B cell (primary cell): ENCODE results near the gene TM6SF1. TPM values are rescaled to one million over a fixed set of nuclear protein-coding genes. Genes with fewer than 3 reads are reported as not detected.

ENCODE experiments used
- ATAC-seq: fragments of 200-7000 bp; cut with Tn5 transposase; one replicate; pipeline ENCODE4 v1.10.0; 2021; ENCODE audit warnings: low read depth, mild to moderate bottlenecking, moderate number of reproducible peaks, moderate library complexity
- CTCF ChIA-PET: fragments of 350-600 bp; sonication (Branson Sonifier 250); formaldehyde crosslinking; loops from one replicate; lab custom pipeline; 2021; ENCODE audit warnings: antibody characterized with exemption, inconsistent platforms; lab: Charles Lee
- POLR2A ChIA-PET: fragments of 350-600 bp; sonication (Branson Sonifier 250); formaldehyde crosslinking; loops from one replicate; lab custom pipeline; 2021; ENCODE audit warnings: antibody characterized with exemption; lab: Charles Lee
- DNase-seq: peaks from one replicate; pipeline ENCODE4 v3.0.0; 2013
- H2AFZ ChIP-seq: 2 replicates; pipeline ENCODE4 v1.6.1; 2012; ENCODE audit warnings: mild to moderate bottlenecking, low read depth, low read length; ENCODE audit not compliant: insufficient read depth, poor library complexity, severe bottlenecking
- H3K27ac ChIP-seq, 2 donors: 1 replicate in 1 of 2; 2 replicates in 1 of 2; pipeline ENCODE4 v1.5.1; 2012 to 2013; ENCODE audit warnings: low read length in 2 of 2, mild to moderate bottlenecking in 2 of 2, moderate library complexity in 1 of 2
- H3K27me3 ChIP-seq, 4 experiments: fragments of 200-600 bp in 1 of 4; sonication (generic) in 1 of 4; replicated peaks in 1 of 4; 1 replicate in 2 of 4; 2 replicates in 2 of 4; pipeline versions ENCODE4 v1.6.1 to v1.7.0; 2013 to 2016; ENCODE audit warnings: low read length in 3 of 4, mild to moderate bottlenecking in 2 of 4, mixed read lengths in 1 of 4, moderate library complexity in 1 of 4; ENCODE audit not compliant: insufficient read depth in 4 of 4, control insufficient read depth in 3 of 4; ENCODE audit errors: control extremely low read depth in 1 of 4
- H3K36me3 ChIP-seq, 2 experiments: replicated peaks in 1 of 2; 1 replicate in 1 of 2; 2 replicates in 1 of 2; pipeline versions ENCODE4 v1.6.1 to v1.7.1; 2013; ENCODE audit warnings: low read length in 1 of 2; ENCODE audit not compliant: insufficient read depth in 2 of 2, control insufficient read depth in 1 of 2; ENCODE audit errors: control extremely low read depth in 1 of 2, extremely low read depth in 1 of 2
- H3K4me1 ChIP-seq, 2 donors: fragments of 200-600 bp in 1 of 2; sonication (generic) in 1 of 2; 1 replicate in 1 of 2; 2 replicates in 1 of 2; pipeline versions ENCODE4 v1.5.1 to v1.6.1; 2013 to 2017; ENCODE audit warnings: low read length in 2 of 2; ENCODE audit not compliant: control insufficient read depth in 2 of 2, insufficient read depth in 2 of 2
- H3K4me2 ChIP-seq: replicated peaks from 2 replicates; pipeline ENCODE3; 2012; ENCODE audit warnings: mild to moderate bottlenecking, low read depth, low read length; ENCODE audit not compliant: poor library complexity, severe bottlenecking
- H3K4me3 ChIP-seq, 5 experiments: fragments of 200-600 bp in 1 of 5; sonication (generic) in 1 of 5; 1 replicate in 3 of 5; 2 replicates in 2 of 5; pipeline versions ENCODE4 v1.5.1 to v1.7.0; 2011 to 2016; ENCODE audit warnings: low read length in 4 of 5, mild to moderate bottlenecking in 4 of 5, low read depth in 2 of 5, control low read depth in 1 of 5, moderate library complexity in 1 of 5; ENCODE audit not compliant: insufficient read depth in 1 of 5; ENCODE audit errors: control extremely low read depth in 1 of 5, extremely low read depth in 1 of 5
- H3K79me2 ChIP-seq: fragments of 200-600 bp; sonication (generic); one replicate; pipeline ENCODE4 v1.6.0; 2016; ENCODE audit warnings: low read length; ENCODE audit not compliant: control insufficient read depth, insufficient read depth
- H3K9ac ChIP-seq: fragments of 200-600 bp; sonication (generic); 2 replicates; pipeline ENCODE4 v1.6.1; 2017; ENCODE audit warnings: mild to moderate bottlenecking, low read length, moderate library complexity
- H3K9me3 ChIP-seq, 3 donors: one replicate each; pipeline versions ENCODE4 v1.6.1 to v1.7.1; 2013; ENCODE audit warnings: low read length in 2 of 3; ENCODE audit not compliant: control insufficient read depth in 2 of 3, insufficient read depth in 1 of 3; ENCODE audit errors: control extremely low read depth in 1 of 3
- H4K20me1 ChIP-seq: 2 replicates; pipeline ENCODE4 v1.6.0; 2012; ENCODE audit warnings: mild to moderate bottlenecking, low read length; ENCODE audit not compliant: insufficient read depth, control insufficient read depth, poor library complexity, severe bottlenecking
- H3K27ac Mint-ChIP-seq: one replicate; pipeline ENCODE4 v1.8.0; 2021; ENCODE audit warnings: mixed read lengths
- H3K27me3 Mint-ChIP-seq: one replicate; pipeline ENCODE4 v1.8.0; 2021; ENCODE audit warnings: mixed read lengths
- H3K4me1 Mint-ChIP-seq: one replicate; pipeline ENCODE4 v1.8.0; 2021; ENCODE audit warnings: mixed read lengths
- H3K4me3 Mint-ChIP-seq: one replicate; pipeline ENCODE4 v1.8.0; 2021; ENCODE audit warnings: mixed read lengths
- H3K9me3 Mint-ChIP-seq: one replicate; pipeline ENCODE4 v1.8.0; 2022; ENCODE audit warnings: mixed read lengths; ENCODE audit not compliant: insufficient read depth
- EZH2 ChIP-seq: IDR thresholded peaks from 2 replicates; pipeline ENCODE4 v1.6.1; 2012; ENCODE audit warnings: borderline replicate concordance, low read depth, mild to moderate bottlenecking, moderate library complexity, low read length; ENCODE audit not compliant: insufficient read depth, poor library complexity, severe bottlenecking
- WGBS: methylation state at CpG from one replicate; pipeline ENCODE4 v1.1.5; 2013; ENCODE audit warnings: missing lambda C conversion rate; ENCODE audit not compliant: insufficient coverage; 5-methylcytosine and 5-hydroxymethylcytosine counted together
- intact Hi-C: fragments of 100-400 bp; cut with micrococcal nuclease; formaldehyde crosslinking; loops from one replicate; pipeline ENCODE4 v1.10.0; 2022
- polyA plus RNA-seq: library from polyadenylated mRNA; depleted of rRNA; stranded (reverse); fragments of >200 nt; gene quantifications from 2 replicates; pipeline ENCODE4 v1.2.3, GENCODE V29; 2012
- total RNA-seq, 2 donors: library from RNA; stranded (reverse); fragments of 120-200 nt in 1 of 2; gene quantifications; 1 replicate in 1 of 2; 2 replicates in 1 of 2; pipeline versions ENCODE4 v1.2.3 to v1.2.4, GENCODE V29; 2013 to 2022
- TF ChIP-seq, protein P1 (sequence below): fragments of 200-600 bp; IDR thresholded peaks from one replicate; pipeline ENCODE4 v1.8.0; 2022; ENCODE audit warnings: antibody characterized with exemption, mild to moderate bottlenecking

Gene TM6SF1
- total and polyA plus RNA-seq, 2 donors (not counting 1 experiment from before 2014, with no cell fraction given): 1.1 to 1.6 TPM

DNA sequence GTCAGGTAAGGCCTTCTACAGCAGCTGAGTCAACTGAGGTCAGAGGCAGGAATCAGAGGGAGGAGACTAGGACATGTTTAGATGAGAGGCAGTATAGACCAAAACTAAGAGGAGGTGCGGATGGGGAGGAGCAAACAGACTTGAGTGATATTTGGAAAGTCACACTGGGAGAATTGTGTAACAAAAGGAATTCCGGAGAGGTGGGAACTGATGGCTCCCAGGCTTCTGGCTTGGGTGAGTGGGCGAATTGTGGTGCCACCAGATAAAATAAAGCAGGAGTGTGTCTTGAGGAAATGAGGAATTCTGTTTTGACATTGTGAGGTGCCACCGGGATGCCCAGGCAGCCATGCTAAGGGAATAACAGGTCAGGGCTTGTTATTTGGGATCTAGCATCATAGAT lies 3.3 kb upstream of the TM6SF1 start:
- H3K79me2 ChIP-seq: no peaks in the 10 kb centered on the region
- Mint-ChIP-seq H3K4me1 (peaks cover 18% of the 10 kb centered on the region), H3K4me3 (peak overlapping the region; percentile 26), H3K9me3 (no peaks in the 10 kb centered on the region), H3K27ac (no peak overlapping the region), H3K27me3 (peaks cover 44% of the 10 kb centered on the region)
- ChIA-PET POLR2A (interaction anchor here (0.7 kb wide), 1 partner anchor 35 kb away, joined by 4 read pairs; no protein-coding TSS in a partner anchor), CTCF (no interaction called here)
- ATAC-seq: no peak
- H3K4me1 ChIP-seq: peaks cover 14 to 20% of the 10 kb centered on the region in 2 donors
- H3K9me3 ChIP-seq: no peaks in the 10 kb centered on the region
- no peak overlapping the region for H3K4me2 ChIP-seq
- peaks cover 0 to 3% (median under 1%) of the 10 kb centered on the region in 4 experiments for H3K27me3 ChIP-seq
- H3K36me3 ChIP-seq: no peaks in the 10 kb centered on the region
- H2AFZ ChIP-seq: no peak overlapping the region
- H3K9ac ChIP-seq: no peak overlapping the region
- intact Hi-C loops: no loop called here
- H4K20me1 ChIP-seq: no peaks in the 10 kb centered on the region
- H3K4me3 ChIP-seq: no peak overlapping the region
- H3K27ac ChIP-seq: no peak overlapping the region
- TF ChIP-seq EZH2: no peak
- TF ChIP-seq, protein P1, sequence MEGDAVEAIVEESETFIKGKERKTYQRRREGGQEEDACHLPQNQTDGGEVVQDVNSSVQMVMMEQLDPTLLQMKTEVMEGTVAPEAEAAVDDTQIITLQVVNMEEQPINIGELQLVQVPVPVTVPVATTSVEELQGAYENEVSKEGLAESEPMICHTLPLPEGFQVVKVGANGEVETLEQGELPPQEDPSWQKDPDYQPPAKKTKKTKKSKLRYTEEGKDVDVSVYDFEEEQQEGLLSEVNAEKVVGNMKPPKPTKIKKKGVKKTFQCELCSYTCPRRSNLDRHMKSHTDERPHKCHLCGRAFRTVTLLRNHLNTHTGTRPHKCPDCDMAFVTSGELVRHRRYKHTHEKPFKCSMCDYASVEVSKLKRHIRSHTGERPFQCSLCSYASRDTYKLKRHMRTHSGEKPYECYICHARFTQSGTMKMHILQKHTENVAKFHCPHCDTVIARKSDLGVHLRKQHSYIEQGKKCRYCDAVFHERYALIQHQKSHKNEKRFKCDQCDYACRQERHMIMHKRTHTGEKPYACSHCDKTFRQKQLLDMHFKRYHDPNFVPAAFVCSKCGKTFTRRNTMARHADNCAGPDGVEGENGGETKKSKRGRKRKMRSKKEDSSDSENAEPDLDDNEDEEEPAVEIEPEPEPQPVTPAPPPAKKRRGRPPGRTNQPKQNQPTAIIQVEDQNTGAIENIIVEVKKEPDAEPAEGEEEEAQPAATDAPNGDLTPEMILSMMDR: no peak
- DNase-seq: no peak
- 97% methylated on average over 4 of the region's 4 CpGs for WGBS

DNA sequence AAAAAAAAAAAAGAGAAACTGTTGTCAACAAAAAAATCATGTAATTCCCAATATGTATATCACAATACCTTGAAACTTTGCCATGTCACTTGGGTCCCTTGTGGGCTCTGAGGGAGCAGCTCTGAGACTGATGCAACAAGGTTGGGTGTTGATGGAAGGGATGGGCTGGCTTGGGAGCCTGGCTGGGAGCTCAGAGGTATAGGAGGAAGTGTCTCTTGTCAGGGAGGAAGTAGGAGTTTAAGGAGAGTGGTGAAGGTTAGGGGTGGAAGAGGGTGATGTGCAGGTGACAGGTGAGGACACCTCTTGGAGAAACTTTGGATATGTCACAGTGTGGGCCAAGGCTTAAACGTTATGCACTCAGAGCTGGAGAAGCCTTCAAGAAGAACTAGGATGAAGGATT lies 2.0 kb upstream of the TM6SF1 start:
- Histone ChIP-seq H3K27me3 (peaks cover 0 to 3% (median under 1%) of the 10 kb centered on the region in 4 experiments), H3K4me2 (no peak overlapping the region), H3K27ac (no peak overlapping the region), H3K36me3 (no peaks in the 10 kb centered on the region), H3K79me2 (no peaks in the 10 kb centered on the region), H2AFZ (no peak overlapping the region), H3K4me1 (peaks cover 14 to 22% of the 10 kb centered on the region in 2 donors), H3K4me3 (no peak overlapping the region), H3K9me3 (no peaks in the 10 kb centered on the region), H3K9ac (no peak overlapping the region), H4K20me1 (no peaks in the 10 kb centered on the region)
- Mint-ChIP-seq H3K4me1 (peaks cover 24% of the 10 kb centered on the region), H3K27ac (no peak overlapping the region), H3K27me3 (peaks cover 46% of the 10 kb centered on the region), H3K9me3 (no peaks in the 10 kb centered on the region), H3K4me3 (peak overlapping the region; percentile 54)
- ChIA-PET CTCF (no interaction called here), POLR2A (no interaction called here)
- WGBS: 100% methylated on average over 1 of the region's 1 CpG
- TF ChIP-seq, protein P1: no peak
- TF ChIP-seq EZH2: no peak
- ATAC-seq (no peak), DNase-seq (no peak)
- intact Hi-C loops: no loop called here
